Mucosa of descending colon (tissue), 3 donors: ENCODE data around the gene PPP1R16B. TPM values are rescaled to one million over a fixed set of nuclear protein-coding genes. Genes with fewer than 3 reads are reported as not detected.

Experiments used
- ATAC-seq: fragments of 200-7000 bp; cut with Tn5 transposase; one replicate; pipeline ENCODE4 v1.9.1; 2020; ENCODE audit warnings: mild to moderate bottlenecking, moderate library complexity
- DNase-seq, 3 donors: peaks; one replicate each; pipeline ENCODE4 v3.0.0-alpha.2; 2020
- H3K36me3 ChIP-seq: fragments of 200-600 bp; one replicate; pipeline ENCODE4 v1.8.0; 2021; ENCODE audit warnings: low read depth, mild to moderate bottlenecking
- H3K4me1 ChIP-seq: fragments of 200-600 bp; one replicate; pipeline ENCODE4 v1.8.0; 2021; ENCODE audit warnings: low read depth, mild to moderate bottlenecking
- H3K4me3 ChIP-seq: fragments of 200-600 bp; one replicate; pipeline ENCODE4 v1.8.0; 2021; ENCODE audit warnings: mild to moderate bottlenecking
- H3K9me3 ChIP-seq: fragments of 200-600 bp; one replicate; pipeline ENCODE4 v1.8.0; 2021; ENCODE audit warnings: mild to moderate bottlenecking
- CTCF ChIP-seq: fragments of 200-600 bp; IDR thresholded peaks from one replicate; pipeline ENCODE4 v1.8.0; 2022; ENCODE audit warnings: antibody characterized with exemption, mild to moderate bottlenecking
- intact Hi-C, 2 donors: fragments of 100-400 bp; cut with DNase I in 1 of 2; cut with micrococcal nuclease in 1 of 2; formaldehyde crosslinking; loops; one replicate each; pipeline versions ENCODE4 v1.11.0 to v1.11.1; 2022; cut with DNase I, micrococcal nuclease
- total RNA-seq, 3 donors: library from RNA; stranded (reverse); fragmentation: NEBNext Ultra II Directional in 2 of 3; extraction: Animal tissue kit (Norgen Biotek cat#: 25700) in 2 of 3; gene quantifications; one replicate each; pipeline versions ENCODE4 v1.2.1 to v1.2.4, GENCODE V29; 2021 to 2023
- donor health status: DM: no; HTN: no; CAD: no; lungs with moderate emphysema.
- donor health status: DM: no; HTN: no; CAD: no.
- donor health status: DM: no; HTN: yes; CAD: no.

The PPP1R16B gene
- total RNA-seq, 3 donors from 2014 or later, result 4.4 to 5.6 (median 4.4) TPM

- TF ChIP-seq CTCF, result no peak
- no peak for ATAC-seq
- no peak overlapping the region for H3K4me3 ChIP-seq
- H3K36me3 ChIP-seq, result no peaks in the 10 kb centered on the region
- H3K4me1 ChIP-seq, result no peaks in the 10 kb centered on the region
- intact Hi-C loops, result no loop called here
- DNase-seq, result no peak
- H3K9me3 ChIP-seq, result no peaks in the 10 kb centered on the region
Observed at GRCh38 chr20:38840053-38840893, 34.8 kb downstream of the PPP1R16B start.

GRCh38 chr20:38840894-38841470 is 35.5 kb downstream of the PPP1R16B start:
- Histone ChIP-seq H3K9me3 (no peaks in the 10 kb centered on the region), H3K36me3 (no peaks in the 10 kb centered on the region), H3K4me3 (no peak overlapping the region), H3K4me1 (no peaks in the 10 kb centered on the region)
- ATAC-seq (peak; percentile 28), DNase-seq (no peak)
- intact Hi-C loops, result no loop called here
- TF ChIP-seq CTCF, result no peak

- no peak for DNase-seq
- no peak for ATAC-seq
- H3K4me3 ChIP-seq, result no peak overlapping the region
- no peaks in the 10 kb centered on the region for H3K9me3 ChIP-seq
- TF ChIP-seq CTCF, result no peak
- intact Hi-C loops, result no loop called here
- no peaks in the 10 kb centered on the region for H3K36me3 ChIP-seq
- no peaks in the 10 kb centered on the region for H3K4me1 ChIP-seq
Observed at GRCh38 chr20:38841570-38841969, 36.1 kb downstream of the PPP1R16B start.

- Histone ChIP-seq H3K4me3 (no peak overlapping the region), H3K36me3 (no peaks in the 10 kb centered on the region), H3K4me1 (no peaks in the 10 kb centered on the region), H3K9me3 (no peaks in the 10 kb centered on the region)
- TF ChIP-seq CTCF, result no peak
- ATAC-seq, result peak; percentile 36
- DNase-seq, result no peak
- intact Hi-C loops, result no loop called here
Observed at GRCh38 chr20:38842026-38842425, 36.5 kb downstream of the PPP1R16B start.

GRCh38 chr20:38842558-38842981 is 37.1 kb downstream of the PPP1R16B start:
- no peak overlapping the region for H3K4me3 ChIP-seq
- H3K4me1 ChIP-seq, result no peaks in the 10 kb centered on the region
- ATAC-seq (peak; percentile 83), DNase-seq (peak; percentile 41 to 84 (median 45))
- intact Hi-C loops, result no loop called here
- H3K36me3 ChIP-seq, result no peaks in the 10 kb centered on the region
- no peaks in the 10 kb centered on the region for H3K9me3 ChIP-seq
- TF ChIP-seq CTCF, result no peak
